ENCODE results near the gene CAMKMT.

DNA sequence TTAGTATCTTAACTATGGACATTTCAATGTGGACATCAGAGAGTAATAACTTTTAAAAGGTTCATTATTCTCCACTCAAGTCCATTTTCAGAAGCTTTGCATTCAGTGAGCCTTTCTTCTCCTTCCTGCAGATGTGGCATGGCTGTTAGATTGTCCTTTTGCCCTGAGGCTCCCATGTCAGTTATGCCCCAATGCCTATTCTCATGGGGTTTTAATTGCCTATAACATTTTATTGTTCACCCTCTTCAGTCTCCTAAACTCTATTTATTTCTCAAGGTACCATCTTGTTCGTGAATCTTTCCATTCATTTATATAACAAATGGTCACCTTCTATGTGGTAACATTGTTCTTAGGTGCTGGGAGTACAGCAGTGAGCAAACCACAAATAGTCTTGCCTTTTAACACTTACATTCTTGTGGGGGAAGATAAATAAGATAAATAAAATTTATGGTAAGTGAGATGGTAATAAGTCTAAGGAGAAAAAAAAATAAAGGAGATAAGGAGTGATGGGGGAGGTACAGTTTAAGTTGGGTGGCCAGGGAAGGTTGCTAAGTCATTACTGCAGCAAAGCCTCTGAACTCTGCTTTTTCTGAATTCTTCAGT lies 301.8 kb downstream of the CAMKMT start:
- TF ChIP-seq, protein P1, sequence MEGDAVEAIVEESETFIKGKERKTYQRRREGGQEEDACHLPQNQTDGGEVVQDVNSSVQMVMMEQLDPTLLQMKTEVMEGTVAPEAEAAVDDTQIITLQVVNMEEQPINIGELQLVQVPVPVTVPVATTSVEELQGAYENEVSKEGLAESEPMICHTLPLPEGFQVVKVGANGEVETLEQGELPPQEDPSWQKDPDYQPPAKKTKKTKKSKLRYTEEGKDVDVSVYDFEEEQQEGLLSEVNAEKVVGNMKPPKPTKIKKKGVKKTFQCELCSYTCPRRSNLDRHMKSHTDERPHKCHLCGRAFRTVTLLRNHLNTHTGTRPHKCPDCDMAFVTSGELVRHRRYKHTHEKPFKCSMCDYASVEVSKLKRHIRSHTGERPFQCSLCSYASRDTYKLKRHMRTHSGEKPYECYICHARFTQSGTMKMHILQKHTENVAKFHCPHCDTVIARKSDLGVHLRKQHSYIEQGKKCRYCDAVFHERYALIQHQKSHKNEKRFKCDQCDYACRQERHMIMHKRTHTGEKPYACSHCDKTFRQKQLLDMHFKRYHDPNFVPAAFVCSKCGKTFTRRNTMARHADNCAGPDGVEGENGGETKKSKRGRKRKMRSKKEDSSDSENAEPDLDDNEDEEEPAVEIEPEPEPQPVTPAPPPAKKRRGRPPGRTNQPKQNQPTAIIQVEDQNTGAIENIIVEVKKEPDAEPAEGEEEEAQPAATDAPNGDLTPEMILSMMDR (IDR thresholded peaks at IDR 0.05 in 8 of 11, conservative IDR thresholded peaks at IDR 0.05 in 3 of 11): no peak
- TF ChIP-seq POLR2A (IDR thresholded peaks at IDR 0.05): no peak
- TF ChIP-seq POLR2AphosphoS5 (IDR thresholded peaks at IDR 0.05): no peak

All from spleen (tissue), 7 donors.